Endothelial cell of umbilical vein (primary cell): Measurements from ENCODE around the gene DYDC2. TPM values are rescaled to one million over a fixed set of nuclear protein-coding genes. Genes with fewer than 3 reads are reported as not detected.

Experiments used
- BruUV-seq: library from RNA; stranded (reverse); fragments of 400-500 nt; replicated peaks from 2 replicates; lab custom pipeline; 2021; lab: Mats Ljungman, UMichigan
- CTCF ChIA-PET: fragments of 300-600, 350-600 bp; sonication (Branson Sonifier 250); formaldehyde crosslinking; loops from one replicate; lab custom pipeline; 2021; ENCODE audit warnings: antibody characterized with exemption, inconsistent platforms; lab: Charles Lee
- POLR2A ChIA-PET: fragments of 300-600, 350-600 bp; sonication (Branson Sonifier 250); formaldehyde crosslinking; loops from one replicate; lab custom pipeline; 2021; ENCODE audit warnings: antibody characterized with exemption, inconsistent platforms; lab: Charles Lee
- DNase-seq: peaks from one replicate; pipeline ENCODE4 v3.0.0-alpha.2; 2011; ENCODE audit warnings: low read depth, low spot score
- FAIRE-seq: peaks from 2 replicates; lab custom pipeline; 2011; peaks lifted over from hg19 to GRCh38; lab: Jason Lieb, UNC
- H2AFZ ChIP-seq: 2 replicates; pipeline ENCODE4 v1.6.0; 2012; ENCODE audit warnings: low read depth, low read length, control low read depth, inconsistent platforms
- H3K27ac ChIP-seq: 2 replicates; pipeline ENCODE4 v1.5.1; 2011; ENCODE audit warnings: low read depth, mild to moderate bottlenecking, control low read depth, low read length, moderate library complexity; ENCODE audit not compliant: insufficient read depth
- H3K27me3 ChIP-seq, 2 experiments: 2 replicates each; pipeline versions ENCODE4 v1.6.0 to v1.6.1; 2011; ENCODE audit warnings: low read length in 2 of 2, mixed read lengths in 1 of 2; ENCODE audit not compliant: control insufficient read depth in 2 of 2, insufficient read depth in 2 of 2
- H3K36me3 ChIP-seq, 2 experiments: 2 replicates in 1 of 2; 3 replicates in 1 of 2; pipeline ENCODE4 v1.5.1; 2011; ENCODE audit warnings: low read length in 2 of 2, mild to moderate bottlenecking in 1 of 2, moderate library complexity in 1 of 2; ENCODE audit not compliant: control insufficient read depth in 2 of 2, insufficient read depth in 2 of 2; ENCODE audit errors: extremely low read depth in 1 of 2
- H3K4me1 ChIP-seq: 3 replicates; pipeline ENCODE4 v1.5.1; 2011; ENCODE audit warnings: mild to moderate bottlenecking, low read length; ENCODE audit not compliant: control insufficient read depth, insufficient read depth; ENCODE audit errors: extremely low read depth
- H3K4me2 ChIP-seq: 2 replicates; pipeline ENCODE4 v1.6.1; 2011; ENCODE audit warnings: low read length, control low read depth, mixed read lengths; ENCODE audit not compliant: insufficient read depth
- H3K4me3 ChIP-seq, 3 experiments: fragments of 200-600 bp in 1 of 3; sonication (generic), shearing (Covaris generic) in 1 of 3; replicated peaks in 1 of 3; 2 replicates each; pipeline ENCODE4 v1.5.1; 2011 to 2016; ENCODE audit warnings: control low read depth in 3 of 3, low read length in 3 of 3, mild to moderate bottlenecking in 2 of 3, inconsistent platforms in 1 of 3, low read depth in 1 of 3, moderate library complexity in 1 of 3; ENCODE audit not compliant: insufficient read depth in 1 of 3
- H3K79me2 ChIP-seq: 2 replicates; pipeline ENCODE4 v1.6.0; 2012; ENCODE audit warnings: low read length, inconsistent platforms; ENCODE audit not compliant: control insufficient read depth, insufficient read depth
- H3K9ac ChIP-seq: replicated peaks from 2 replicates; pipeline ENCODE3; 2011; ENCODE audit warnings: low read length, control low read depth; ENCODE audit not compliant: insufficient read depth; ENCODE audit errors: extremely low read depth
- H3K9me1 ChIP-seq: replicated peaks from 3 replicates; pipeline ENCODE4 v1.6.0; 2011; ENCODE audit warnings: mild to moderate bottlenecking, low read length; ENCODE audit not compliant: control insufficient read depth, insufficient read depth; ENCODE audit errors: extremely low read depth
- H3K9me3 ChIP-seq: replicated peaks from 2 replicates; pipeline ENCODE4 v1.5.1; 2012; ENCODE audit warnings: low read length, inconsistent platforms; ENCODE audit not compliant: control insufficient read depth, insufficient read depth
- H4K20me1 ChIP-seq: replicated peaks from 2 replicates; pipeline ENCODE3; 2011; ENCODE audit warnings: mild to moderate bottlenecking, low read length; ENCODE audit not compliant: control insufficient read depth, insufficient read depth; ENCODE audit errors: extremely low read depth
- EZH2 ChIP-seq: IDR thresholded peaks from 2 replicates; pipeline ENCODE4 v1.6.1; 2012; ENCODE audit warnings: borderline replicate concordance, low read depth, mild to moderate bottlenecking, moderate library complexity, low read length, inconsistent platforms; ENCODE audit not compliant: severe bottlenecking
- FOS ChIP-seq: IDR thresholded peaks from 2 replicates; pipeline ENCODE4 v1.6.1; 2011; ENCODE audit warnings: mild to moderate bottlenecking, low read length, moderate library complexity, borderline replicate concordance; ENCODE audit not compliant: insufficient read depth
- GATA2 ChIP-seq: IDR thresholded peaks from 2 replicates; pipeline ENCODE4 v1.7.0; 2011; ENCODE audit warnings: low read depth, mild to moderate bottlenecking, moderate library complexity, mixed read lengths, low read length; ENCODE audit not compliant: insufficient read length, insufficient read depth
- JUN ChIP-seq: IDR thresholded peaks from 2 replicates; pipeline ENCODE4 v1.6.1; 2011; ENCODE audit warnings: borderline replicate concordance, low read depth; ENCODE audit not compliant: insufficient read length, insufficient read depth
- MYC ChIP-seq: IDR thresholded peaks from one replicate; pipeline ENCODE4 v1.6.1; 2011; ENCODE audit warnings: mild to moderate bottlenecking, low read depth, low read length
- POLR2A ChIP-seq: IDR thresholded peaks from 2 replicates; pipeline ENCODE4 v1.6.1; 2012; ENCODE audit warnings: low read depth, mild to moderate bottlenecking, control low read depth, low read length
- POLR2AphosphoS5 ChIP-seq: IDR thresholded peaks from 2 replicates; pipeline ENCODE4 v1.6.1; 2012; ENCODE audit warnings: low read depth, mild to moderate bottlenecking, control low read depth, low read length, moderate library complexity; ENCODE audit not compliant: insufficient read depth
- dilution Hi-C: fragments of 300-500 bp; cut with MboI; formaldehyde crosslinking; loops from one replicate; pipeline ENCODE4 v1.15.0; 2019; ENCODE audit warnings: low sequenced_read_pairs; ENCODE audit not compliant: extremely low pct_ligation_motif_present
- intact Hi-C: fragments of 100-400 bp; cut with micrococcal nuclease; formaldehyde crosslinking; loops from one replicate; pipeline ENCODE4 v1.10.0; 2022
- polyA plus RNA-seq, 4 experiments: library from polyadenylated mRNA; depleted of rRNA in 3 of 4; stranded (reverse) in 3 of 4; unstranded in 1 of 4; fragments of >200 nt; gene quantifications; 2 replicates each; pipeline versions ENCODE4 v1.2.1 to v1.2.3, GENCODE V29; 2011 to 2012; ENCODE audit warnings: missing spikeins in 1 of 4
- total RNA-seq: library from RNA; stranded (reverse); gene quantifications from 2 replicates; pipeline ENCODE4 v1.2.3, GENCODE V29; 2021
- TF ChIP-seq, protein P1 (sequence below), 2 donors: IDR thresholded peaks; 1 replicate in 1 of 2; 2 replicates in 1 of 2; pipeline ENCODE4 v1.5.1; 2011; ENCODE audit warnings: low read length in 2 of 2, mild to moderate bottlenecking in 2 of 2, moderate library complexity in 2 of 2, control low read depth in 1 of 2, inconsistent platforms in 1 of 2, low read depth in 1 of 2; ENCODE audit not compliant: insufficient read depth in 1 of 2; ENCODE audit errors: extremely low read depth in 1 of 2
- TF ChIP-seq, protein P2 (sequence below): IDR thresholded peaks from 2 replicates; pipeline ENCODE4 v1.6.1; 2011; ENCODE audit not compliant: insufficient read depth, insufficient read length

DYDC2 gene
- total and polyA plus RNA-seq, 2 donors (not counting 3 experiments of a cell fraction or from before 2014, with no cell fraction given) = not detected

DNA sequence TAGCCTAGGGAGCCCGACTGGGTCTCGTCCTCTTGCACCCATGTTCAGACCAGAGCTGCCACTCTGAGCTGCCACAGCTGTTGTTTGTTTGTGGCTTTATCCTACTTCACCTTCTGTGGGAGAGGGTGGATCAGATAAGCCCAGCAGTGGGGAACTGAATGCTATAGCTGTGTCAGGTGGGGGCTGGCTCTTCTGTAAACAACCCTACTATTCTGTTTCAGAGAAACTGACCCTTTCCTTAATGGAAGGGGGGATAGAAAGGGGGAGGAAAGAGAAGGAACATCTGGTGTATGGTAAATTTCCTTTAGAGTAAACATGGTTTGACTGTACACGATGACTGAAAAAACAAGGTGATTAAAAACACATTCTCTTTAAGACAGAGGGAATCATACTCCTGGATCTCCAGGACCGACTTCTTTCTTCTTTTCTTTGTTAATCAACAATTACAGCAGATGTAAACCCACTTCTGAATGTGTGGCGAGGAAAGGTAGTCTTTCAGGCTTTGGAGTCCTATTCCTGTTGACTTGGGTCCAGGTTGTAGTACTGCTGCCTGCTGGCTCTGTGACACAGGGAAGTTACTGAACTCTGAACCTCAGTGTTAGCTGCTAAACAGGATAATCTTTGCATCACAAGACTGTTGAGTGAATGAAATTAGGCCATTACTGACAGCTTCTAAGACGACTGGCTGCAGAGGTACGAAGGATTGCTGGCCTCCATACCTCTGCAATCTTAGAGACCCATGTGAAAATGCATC, 57.7 kb downstream of the DYDC2 start:
- H3K27ac ChIP-seq = peak overlapping the region; percentile 93
- no peaks in the 10 kb centered on the region for H4K20me1 ChIP-seq
- FAIRE-seq (peak; percentile 67), DNase-seq (peak; percentile 87)
- ChIA-PET CTCF (interaction anchor here (1.2 to 3.3 kb wide), 8 partner anchors 26 to 249 kb away, joined by 5 to 29 read pairs (median 8); no protein-coding TSS in a partner anchor), POLR2A (no interaction called here)
- H2AFZ ChIP-seq = no peak overlapping the region
- peaks cover 80% of the 10 kb centered on the region for H3K79me2 ChIP-seq
- peak overlapping the region; percentile 70 for H3K4me2 ChIP-seq
- H3K9me1 ChIP-seq = no peaks in the 10 kb centered on the region
- TF ChIP-seq POLR2A = peak; percentile 28
- TF ChIP-seq FOS = no peak
- TF ChIP-seq, protein P1, sequence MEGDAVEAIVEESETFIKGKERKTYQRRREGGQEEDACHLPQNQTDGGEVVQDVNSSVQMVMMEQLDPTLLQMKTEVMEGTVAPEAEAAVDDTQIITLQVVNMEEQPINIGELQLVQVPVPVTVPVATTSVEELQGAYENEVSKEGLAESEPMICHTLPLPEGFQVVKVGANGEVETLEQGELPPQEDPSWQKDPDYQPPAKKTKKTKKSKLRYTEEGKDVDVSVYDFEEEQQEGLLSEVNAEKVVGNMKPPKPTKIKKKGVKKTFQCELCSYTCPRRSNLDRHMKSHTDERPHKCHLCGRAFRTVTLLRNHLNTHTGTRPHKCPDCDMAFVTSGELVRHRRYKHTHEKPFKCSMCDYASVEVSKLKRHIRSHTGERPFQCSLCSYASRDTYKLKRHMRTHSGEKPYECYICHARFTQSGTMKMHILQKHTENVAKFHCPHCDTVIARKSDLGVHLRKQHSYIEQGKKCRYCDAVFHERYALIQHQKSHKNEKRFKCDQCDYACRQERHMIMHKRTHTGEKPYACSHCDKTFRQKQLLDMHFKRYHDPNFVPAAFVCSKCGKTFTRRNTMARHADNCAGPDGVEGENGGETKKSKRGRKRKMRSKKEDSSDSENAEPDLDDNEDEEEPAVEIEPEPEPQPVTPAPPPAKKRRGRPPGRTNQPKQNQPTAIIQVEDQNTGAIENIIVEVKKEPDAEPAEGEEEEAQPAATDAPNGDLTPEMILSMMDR (IDR thresholded peaks at IDR 0.05; ENCODE audit: extremely low read depth in 1 of 2, insufficient read depth in 1 of 2, low read depth in 1 of 2, low read length in 2 of 2) = no peak
- TF ChIP-seq EZH2 = no peak
- TF ChIP-seq JUN = no peak
- TF ChIP-seq, protein P2, sequence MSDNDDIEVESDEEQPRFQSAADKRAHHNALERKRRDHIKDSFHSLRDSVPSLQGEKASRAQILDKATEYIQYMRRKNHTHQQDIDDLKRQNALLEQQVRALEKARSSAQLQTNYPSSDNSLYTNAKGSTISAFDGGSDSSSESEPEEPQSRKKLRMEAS = no peak
- no peak for TF ChIP-seq MYC
- peak; percentile 65 for TF ChIP-seq GATA2
- TF ChIP-seq POLR2AphosphoS5 = no peak
- H3K9ac ChIP-seq = peak overlapping the region; percentile 76
- H3K27me3 ChIP-seq = no peaks in the 10 kb centered on the region
- H3K4me1 ChIP-seq = peaks cover 75% of the 10 kb centered on the region
- dilution Hi-C loops (no loop called here), intact Hi-C loops (loop anchor here (5.0 kb wide), 1 partner anchor 212 kb away; no protein-coding TSS in a partner anchor)
- H3K4me3 ChIP-seq = peak overlapping the region; percentile 11 to 47 (median 29)
- BruUV-seq = TSS peak; percentile 18
- peaks cover 3 to 4% of the 10 kb centered on the region in 2 experiments for H3K36me3 ChIP-seq
- no peaks in the 10 kb centered on the region for H3K9me3 ChIP-seq
